Breast epithelium (tissue), 3 donors: ENCODE data around the gene MROH2A.

ENCODE experiments used
- POLR2A ChIP-seq: fragments of 450-650 bp; IDR thresholded peaks from one replicate; pipeline ENCODE4 v1.6.1; 2016; ENCODE audit warnings: antibody characterized with exemption, mild to moderate bottlenecking, moderate library complexity
- POLR2AphosphoS5 ChIP-seq, 3 donors: sonication (generic); formaldehyde crosslinking; IDR thresholded peaks; one replicate each; pipeline ENCODE4 v1.6.1; 2017; ENCODE audit warnings: antibody characterized with exemption in 3 of 3
- TF ChIP-seq, protein P1 (sequence below), 3 donors: fragments of 450-650 bp; IDR thresholded peaks; one replicate each; pipeline ENCODE4 v1.5.1; 2016 to 2017; ENCODE audit warnings: antibody characterized with exemption in 3 of 3, mild to moderate bottlenecking in 3 of 3, moderate library complexity in 3 of 3

DNA sequence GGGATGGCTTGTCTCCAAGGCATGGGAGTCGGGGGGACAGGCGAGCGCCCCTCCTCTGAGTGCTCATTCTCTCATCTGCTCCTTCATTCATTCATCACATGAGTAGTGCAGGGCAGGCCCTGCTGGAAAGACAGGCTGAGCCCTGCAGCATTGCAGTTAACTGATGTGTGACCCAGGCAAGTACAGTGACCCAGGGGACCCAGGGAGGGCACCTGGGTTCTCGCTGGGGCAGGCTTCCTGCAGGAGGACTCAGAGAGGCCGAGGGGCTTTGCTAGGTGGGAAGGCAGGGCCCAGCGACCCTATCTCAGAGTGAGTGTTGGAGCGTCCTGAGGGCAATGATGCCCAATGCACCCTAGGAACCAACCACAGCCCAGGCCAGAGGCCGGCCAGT, 45.6 kb downstream of the MROH2A start:
- TF ChIP-seq, protein P1, sequence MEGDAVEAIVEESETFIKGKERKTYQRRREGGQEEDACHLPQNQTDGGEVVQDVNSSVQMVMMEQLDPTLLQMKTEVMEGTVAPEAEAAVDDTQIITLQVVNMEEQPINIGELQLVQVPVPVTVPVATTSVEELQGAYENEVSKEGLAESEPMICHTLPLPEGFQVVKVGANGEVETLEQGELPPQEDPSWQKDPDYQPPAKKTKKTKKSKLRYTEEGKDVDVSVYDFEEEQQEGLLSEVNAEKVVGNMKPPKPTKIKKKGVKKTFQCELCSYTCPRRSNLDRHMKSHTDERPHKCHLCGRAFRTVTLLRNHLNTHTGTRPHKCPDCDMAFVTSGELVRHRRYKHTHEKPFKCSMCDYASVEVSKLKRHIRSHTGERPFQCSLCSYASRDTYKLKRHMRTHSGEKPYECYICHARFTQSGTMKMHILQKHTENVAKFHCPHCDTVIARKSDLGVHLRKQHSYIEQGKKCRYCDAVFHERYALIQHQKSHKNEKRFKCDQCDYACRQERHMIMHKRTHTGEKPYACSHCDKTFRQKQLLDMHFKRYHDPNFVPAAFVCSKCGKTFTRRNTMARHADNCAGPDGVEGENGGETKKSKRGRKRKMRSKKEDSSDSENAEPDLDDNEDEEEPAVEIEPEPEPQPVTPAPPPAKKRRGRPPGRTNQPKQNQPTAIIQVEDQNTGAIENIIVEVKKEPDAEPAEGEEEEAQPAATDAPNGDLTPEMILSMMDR (IDR thresholded peaks at IDR 0.05): no peak
- TF ChIP-seq POLR2AphosphoS5 (IDR thresholded peaks at IDR 0.05) (no peak), POLR2A (no peak)
